ENCODE measurements around the gene STK16.
"Not testable (repeated sequence)": the region's sequence is repeated elsewhere in the genome, so short reads cannot be mapped to it uniquely, and the experiment has no call there.

STK16 gene

DNA sequence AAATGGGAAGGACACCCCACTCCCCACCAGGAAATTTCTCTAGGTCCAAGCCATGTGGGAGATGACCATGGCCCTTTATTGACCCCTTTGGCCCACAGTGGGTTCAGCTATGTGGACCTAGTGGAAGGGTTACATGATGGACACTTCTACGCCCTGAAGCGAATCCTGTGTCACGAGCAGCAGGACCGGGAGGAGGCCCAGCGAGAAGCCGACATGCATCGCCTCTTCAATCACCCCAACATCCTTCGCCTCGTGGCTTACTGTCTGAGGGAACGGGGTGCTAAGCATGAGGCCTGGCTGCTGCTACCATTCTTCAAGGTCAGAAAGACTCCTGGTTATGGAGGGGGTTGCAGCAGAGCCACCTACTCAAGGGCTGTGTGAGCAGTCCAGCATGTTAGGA lies 1.3 kb downstream of the STK16 start:
- DNase-seq: no peak

DNA sequence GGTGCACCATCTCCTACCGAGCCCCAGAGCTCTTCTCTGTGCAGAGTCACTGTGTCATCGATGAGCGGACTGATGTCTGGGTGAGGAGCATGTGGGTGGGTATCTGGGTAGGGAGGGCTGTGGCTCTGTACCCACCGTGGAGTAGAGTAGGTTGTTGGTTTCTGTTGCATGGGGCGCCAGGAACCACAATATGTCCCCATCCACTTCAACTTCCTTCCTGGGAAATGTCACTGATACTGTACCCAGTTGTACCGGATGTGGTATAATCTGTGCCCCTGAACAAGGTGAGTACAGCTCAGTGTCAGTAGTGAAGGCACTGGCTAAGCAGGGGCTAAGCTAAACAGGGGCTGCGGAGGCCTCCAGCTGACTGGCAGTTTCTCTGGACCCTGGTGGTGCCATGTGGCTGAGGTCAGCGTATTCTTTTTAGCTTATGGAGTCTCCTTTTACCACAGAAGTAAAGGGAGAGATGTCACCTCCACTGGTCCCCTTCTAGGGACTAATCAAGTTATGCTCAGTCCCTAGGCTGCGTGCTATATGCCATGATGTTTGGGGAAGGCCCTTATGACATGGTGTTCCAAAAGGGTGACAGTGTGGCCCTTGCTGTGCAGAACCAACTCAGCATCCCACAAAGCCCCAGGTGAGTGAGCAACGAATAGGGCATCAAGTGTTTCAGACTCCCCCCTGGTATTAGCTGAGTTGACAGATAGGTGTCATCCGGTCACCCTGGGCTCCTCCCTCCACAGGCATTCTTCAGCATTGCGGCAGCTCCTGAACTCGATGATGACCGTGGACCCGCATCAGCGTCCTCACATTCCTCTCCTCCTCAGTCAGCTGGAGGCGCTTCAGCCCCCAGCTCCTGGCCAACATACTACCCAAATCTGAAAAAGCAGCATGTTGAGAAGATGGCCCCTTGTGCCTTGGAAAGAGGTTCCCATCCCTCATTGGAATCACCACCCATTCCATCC lies 2.7 kb downstream of the STK16 start:
- no peak for DNase-seq

DNA sequence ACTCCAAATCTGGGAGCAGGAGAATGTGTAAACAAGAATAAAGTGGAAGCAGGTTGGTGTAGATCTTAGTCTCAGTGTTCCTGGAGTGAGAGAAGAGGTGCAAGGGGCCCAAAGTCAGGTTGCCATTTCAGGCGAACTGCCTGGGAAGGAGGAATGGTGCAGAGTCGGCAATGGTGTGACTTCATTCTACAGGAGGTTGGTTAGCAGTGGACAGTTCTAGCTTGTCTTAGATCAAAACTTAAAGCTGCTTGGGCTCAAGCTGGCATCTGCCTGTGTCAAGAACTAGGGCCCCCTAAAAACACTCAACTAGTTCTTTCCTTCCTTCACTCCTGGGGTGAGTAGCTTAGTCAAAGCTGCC lies 3.5 kb downstream of the STK16 start:
- DNase-seq: no peak

DNA sequence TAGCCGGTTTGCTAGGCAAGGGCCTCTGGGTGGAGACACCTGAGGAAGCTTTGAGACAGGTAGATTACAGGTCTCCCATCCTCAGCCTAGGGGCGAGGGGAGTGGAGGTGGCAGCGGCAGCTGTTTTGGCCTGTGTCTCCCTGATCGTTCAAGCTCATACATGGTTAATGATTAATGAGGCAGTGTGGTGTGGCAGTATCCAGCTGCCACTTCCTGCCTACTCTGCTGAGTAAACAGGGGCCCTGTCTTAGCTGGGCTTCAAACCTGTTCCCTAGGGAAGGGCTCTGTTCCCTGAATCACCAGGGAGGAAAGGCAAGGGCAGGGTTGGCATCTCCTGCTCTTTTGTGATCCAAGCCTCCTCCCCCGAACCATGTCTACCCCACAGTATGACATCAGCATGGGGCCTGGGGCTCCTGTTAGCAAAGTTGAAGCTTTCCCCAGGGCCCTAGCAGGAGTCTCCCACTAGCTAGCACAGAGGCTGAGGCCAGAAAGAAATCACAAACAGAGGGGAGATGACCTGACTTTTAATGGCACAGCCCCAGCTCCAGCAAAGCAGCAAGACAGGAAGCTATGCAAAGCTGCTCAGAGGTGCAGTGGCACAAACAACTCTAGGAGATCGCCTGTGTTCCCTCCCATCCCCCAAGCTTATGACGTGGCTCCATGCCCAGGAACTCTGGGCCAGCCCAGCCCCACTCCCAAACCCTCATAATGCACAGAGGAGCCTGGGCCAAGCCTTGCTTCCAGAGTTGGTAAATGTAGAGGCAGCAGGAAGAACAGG lies 4.1 kb downstream of the STK16 start:
- peak; percentile 60 to 85 for DNase-seq

DNA sequence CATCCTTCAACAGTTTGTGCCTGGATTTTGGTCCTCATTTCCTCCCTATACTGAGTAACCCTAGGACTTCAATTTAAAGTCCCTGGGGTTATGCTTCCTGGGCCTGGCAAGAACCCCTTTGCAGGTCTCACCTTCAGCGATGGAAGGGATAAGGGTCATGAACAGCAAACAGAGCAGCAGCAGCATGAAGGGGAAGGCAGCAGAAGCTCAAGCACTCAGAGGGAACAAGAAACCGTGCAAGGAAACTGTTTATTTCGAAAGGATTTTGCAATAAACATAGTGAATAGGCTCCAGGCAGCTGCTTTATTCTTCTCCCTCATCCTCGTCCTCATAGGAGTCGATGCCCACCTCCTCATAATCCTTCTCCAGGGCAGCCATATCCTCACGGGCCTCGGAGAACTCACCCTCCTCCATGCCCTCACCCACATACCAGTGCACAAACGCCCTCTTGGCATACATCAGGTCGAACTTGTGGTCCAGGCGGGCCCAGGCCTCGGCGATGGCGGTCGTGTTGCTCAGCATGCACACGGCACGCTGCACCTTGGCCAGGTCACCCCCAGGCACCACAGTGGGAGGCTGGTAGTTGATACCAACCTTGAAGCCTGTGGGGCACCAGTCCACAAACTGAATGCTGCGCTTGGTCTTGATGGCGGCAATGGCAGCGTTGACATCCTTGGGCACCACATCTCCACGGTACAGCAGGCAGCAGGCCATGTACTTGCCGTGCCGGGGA lies 4.9 kb downstream of the STK16 start:
- DNase-seq: no peak

DNA sequence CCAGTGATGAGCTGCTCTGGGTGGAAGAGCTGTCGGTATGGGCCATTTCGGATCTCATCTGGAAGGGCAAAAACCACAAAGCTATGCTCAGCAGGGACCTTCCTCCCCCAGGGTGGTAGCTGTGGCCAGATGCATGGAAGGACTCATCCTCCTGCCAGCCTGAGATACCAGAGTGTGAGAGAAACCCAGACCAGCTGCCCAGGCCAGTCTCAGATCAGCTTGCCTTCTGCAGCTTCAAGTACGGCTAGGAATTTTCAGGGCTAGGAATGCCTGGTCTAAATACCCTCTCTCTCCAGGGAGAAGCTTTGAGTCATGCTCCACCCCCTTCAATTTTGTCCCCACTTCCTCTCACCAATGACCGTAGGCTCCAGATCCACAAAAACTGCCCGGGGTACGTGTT lies 6.4 kb downstream of the STK16 start:
- no peak for DNase-seq

DNA sequence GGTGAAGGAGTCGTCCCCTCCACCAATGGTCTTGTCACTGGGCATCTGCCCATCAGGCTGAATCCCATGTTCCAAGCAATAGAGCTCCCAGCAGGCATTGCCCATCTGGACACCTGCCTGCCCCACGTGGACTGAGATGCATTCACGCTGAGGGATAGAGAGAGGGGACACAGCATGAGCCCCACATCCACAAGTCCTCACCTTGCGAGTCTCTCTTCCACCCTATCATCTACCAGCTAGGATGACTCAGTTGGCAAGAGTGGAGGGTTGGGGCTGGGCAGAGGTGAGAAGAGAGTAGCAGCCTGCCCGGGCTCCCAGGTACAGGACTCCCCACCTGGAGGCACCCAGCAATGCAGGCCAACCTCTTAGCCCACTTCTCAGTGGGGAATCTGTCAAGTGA lies 6.8 kb downstream of the STK16 start:
- DNase-seq: peak in 1 of 2 experiments; percentile 53

DNA sequence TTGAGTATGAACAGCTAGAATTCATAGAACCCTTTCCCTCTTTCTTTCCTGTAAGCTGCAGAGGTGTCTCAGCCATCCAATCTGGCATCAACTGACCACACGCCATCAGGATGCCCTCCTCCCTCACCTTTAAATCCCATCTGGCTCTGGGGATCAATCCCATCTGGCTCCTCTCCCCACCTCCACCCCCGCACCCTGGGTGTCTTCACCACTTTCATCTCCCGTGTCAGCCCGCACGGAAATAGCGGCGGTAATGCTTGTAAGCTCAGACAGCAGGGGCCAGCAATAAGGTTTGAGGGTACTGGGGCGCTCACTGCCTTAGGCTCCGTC lies 7.3 kb downstream of the STK16 start:
- no peak for DNase-seq

DNA sequence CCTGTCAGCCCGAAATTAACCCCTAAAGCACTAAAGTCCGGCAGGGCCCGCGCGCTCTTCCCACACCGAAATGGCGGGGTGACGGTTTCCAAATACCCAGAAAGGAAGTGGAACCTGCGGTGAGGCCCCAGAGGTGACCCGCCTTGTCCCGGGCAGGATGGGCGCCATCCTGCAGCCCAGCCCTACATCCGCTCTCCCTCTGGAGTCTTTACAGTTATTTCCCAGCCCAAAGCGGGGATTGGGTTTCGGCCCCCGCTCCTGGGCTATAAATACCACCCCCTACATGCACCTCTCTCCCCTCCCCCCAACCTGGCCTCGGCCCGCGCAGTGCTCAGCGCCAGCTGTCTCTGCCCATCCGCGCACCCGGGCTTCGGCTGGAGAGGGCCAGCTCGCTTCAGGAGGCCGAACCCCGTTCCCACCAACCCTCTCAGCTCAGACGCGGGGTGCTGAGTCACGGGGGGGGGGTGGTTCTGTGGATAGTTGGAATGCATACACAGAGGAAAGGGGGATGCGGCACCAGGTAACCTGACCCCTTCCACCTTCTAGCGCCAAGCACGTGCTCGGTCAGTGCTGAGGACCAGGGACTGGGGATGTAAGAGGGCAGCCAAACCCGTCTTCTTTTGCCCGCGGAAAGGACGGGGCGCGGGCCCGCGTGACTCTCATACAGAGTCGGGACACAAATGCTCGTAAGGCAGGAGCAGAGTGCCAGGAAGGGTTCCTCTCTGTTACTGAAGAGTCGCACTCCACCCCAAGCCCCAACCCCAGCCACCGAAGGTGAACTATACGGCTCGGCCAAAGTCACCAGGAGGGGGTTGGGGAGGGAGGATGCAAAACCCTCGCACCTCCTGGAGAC lies 7.8 kb downstream of the STK16 start, which contains the start of gene TUBA4B:
TSS of gene TUBA4B (plus strand) at position 344 of the 853 bp plus-strand sequence. CDS start at position 509, 165 bp downstream.
- peak; percentile 38 to 54 for DNase-seq

DNA sequence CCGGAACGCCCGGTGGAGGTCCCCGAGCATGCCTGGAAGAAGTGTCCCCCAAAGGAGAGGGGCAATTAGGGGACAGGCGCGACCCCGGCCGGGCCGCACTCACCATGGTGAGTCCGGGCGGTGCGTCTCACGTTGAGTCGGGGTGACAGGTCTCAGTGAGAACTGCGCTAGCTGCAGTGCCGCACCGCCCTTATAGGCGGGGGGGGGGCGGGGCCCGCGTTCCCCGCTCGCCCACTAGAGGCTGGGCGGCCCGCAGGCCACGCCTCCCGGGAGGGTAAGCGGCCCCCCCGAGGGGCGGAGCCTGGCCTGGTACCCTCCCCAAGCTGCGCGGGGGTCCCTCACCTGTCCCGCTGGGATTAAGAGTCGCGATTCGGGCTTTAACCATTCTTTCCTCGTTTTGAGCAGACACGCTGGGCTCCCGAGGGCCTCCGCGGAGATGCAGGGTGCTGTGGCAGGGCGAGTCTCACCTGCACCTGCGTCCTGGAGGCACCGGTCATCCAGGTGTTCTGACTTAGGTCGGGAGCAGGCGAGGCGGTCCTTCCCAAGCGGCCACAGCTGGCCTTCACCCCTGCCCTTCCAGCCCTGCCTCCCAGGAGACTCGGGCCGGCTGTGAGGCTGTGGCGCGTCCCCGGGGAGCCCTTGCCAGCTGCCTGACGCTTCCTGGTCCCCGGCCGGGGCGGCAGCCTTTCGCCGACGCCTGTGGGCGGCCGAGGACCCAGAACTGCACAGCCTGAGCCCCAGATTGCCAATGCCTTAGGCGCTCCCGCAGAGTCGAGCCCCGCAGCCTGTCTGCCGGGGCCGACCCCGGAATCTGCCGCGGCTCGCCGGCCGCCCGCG lies 8.7 kb downstream of the STK16 start, which contains the start of gene TUBA4A:
TSS of gene TUBA4A (minus strand) at position 166 of the 837 bp plus-strand sequence. CDS start at position 106, 60 bp downstream.
- DNase-seq: peak; percentile 83 to 87

DNA sequence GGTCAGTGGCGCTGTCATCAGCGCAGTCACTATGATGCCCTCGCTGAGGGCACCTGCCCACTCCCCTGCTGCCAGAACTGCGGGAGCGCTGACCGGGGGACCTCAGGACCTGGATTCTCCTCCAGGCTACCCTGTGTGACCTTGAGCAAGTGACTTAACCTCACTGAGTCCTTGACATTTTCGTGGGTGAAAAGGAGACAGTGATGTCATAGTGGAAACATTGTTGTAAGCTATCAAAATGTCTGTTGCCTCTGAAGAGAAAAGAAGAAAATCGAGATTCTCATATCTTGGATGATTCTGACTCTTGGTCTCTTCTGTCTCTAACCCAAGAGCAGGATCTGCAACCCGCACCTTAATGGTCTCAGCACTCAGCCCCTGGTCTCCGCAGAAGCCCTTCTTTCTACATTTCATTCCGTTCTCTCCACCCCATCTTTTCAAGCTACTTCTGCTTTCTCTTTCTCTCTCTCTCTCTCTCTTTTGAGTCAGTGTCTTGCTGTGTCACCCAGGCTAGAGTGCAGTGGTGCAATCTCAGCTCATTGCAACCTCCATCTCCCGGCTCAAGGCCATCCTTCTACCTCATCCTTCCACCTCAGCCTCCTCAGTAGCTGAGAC lies 9.4 kb downstream of the STK16 start:
- no peak for DNase-seq

DNA sequence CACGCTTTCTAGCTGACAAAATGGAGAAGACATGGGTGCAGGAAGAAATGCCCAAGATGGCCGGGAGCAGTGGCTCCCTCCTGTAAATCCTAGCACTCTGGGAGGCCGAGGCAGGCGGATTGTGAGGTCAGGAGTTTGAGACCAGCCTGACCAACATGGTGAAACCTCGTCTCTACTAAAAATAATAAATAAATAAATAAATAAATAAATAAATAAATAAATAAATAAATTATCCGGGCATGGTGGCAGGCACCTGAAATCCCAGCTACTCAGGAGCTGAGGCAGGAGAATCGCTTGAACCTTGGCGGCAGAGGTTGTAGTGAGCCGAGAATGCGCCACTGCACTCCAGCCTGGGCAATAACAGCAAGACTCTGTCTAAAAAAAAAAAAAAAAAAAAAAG lies 13.7 kb downstream of the STK16 start:
- DNase-seq: not testable (repeated sequence)

DNA sequence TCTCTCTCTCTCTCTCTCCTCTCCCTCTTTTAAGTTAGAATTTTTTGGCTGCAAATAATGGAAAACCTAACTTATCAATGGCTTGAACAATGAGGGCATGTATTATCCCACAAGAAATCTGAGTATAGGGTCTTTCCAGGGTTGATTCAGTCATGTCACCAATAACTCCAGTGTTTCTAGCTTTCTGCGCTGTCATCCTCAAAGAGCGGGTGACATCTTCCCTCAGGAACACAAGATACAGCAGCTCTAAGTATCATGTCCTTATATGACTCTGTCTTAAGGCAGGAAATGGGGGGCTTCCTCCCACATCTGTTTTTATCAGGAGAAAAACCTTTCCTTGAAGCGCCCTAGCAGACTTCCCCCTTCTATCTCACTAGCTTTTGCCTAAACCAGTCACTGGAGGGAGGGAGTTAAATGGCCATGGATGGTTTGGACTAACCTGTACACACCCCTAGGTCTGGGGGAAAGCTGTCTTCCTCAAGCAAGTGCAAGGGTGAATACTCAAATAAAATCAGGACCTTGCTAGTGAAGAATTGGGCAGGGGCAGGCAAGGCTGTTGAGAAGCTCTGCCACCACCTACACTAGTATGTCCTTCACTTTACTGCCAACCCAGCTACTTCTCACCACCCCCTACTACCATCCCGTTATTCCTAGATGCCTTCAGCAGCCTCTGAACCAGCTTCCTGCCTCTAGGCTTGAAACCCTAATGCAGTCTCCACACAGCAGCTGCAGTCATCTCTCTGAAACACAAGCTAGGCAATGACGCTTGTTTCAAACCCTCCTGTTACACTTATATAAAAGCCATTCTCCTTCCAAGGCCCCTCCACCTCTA lies 16.0 kb downstream of the STK16 start:
- DNase-seq: no peak

DNA sequence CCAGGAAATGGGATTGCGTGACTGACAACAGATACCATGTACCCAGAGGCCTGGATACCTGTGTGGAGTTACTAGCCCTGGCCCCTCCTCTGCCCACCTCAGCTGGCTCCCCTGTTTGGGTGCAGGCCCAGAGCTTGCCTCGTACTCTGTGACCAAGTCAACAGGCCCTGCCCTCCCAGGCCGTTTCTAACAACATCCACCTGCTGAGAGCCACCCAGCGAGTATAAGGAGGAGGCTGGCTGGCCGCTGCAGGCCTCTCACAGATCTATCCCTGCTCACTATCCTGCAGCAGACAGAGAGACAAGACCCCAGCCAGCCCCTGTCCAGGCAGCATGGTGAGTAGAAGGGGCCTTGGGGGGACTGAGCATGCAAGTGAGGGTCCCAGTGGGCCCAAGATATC lies 21.0 kb downstream of the STK16 start:
- no peak for DNase-seq

DNA sequence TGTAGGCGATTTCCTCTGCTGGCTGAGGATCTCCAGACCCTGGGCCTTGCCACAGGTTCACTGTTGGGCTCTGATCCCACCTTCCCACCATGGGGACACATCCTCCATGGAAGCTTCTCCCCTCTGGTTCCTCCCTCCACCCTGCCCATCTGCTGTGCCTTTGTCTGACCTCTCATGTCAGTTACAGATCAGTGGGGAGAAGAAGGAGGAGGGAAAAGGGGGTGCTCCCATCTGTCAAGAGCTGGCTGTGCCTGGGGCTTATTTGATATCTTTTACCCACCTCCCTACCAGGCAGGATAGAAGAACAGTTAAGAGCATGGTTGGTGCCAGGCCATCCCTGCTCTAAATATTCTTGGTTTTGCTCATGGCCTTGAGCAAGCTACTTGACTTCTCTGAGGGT lies 21.6 kb downstream of the STK16 start:
- DNase-seq: no peak

DNA sequence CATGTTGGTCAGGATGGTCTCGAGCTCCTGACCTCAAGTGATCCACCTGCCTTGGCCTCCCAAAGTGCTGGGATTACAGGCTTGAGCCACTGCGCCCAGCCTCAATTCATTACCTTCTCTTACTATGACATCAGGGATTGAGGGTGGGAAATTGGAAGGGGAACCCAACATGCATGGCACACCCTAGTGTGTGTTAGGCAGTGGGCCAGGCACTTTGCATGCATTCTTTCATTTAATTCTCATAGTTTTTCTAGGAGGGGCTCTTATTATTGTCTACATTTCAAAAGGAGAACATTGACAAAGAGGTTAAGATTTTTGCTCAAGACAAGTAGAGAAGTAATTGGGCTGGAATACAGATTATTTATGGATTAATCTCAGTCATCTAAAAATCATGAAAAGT lies 23.0 kb downstream of the STK16 start:
- no peak for DNase-seq

DNA sequence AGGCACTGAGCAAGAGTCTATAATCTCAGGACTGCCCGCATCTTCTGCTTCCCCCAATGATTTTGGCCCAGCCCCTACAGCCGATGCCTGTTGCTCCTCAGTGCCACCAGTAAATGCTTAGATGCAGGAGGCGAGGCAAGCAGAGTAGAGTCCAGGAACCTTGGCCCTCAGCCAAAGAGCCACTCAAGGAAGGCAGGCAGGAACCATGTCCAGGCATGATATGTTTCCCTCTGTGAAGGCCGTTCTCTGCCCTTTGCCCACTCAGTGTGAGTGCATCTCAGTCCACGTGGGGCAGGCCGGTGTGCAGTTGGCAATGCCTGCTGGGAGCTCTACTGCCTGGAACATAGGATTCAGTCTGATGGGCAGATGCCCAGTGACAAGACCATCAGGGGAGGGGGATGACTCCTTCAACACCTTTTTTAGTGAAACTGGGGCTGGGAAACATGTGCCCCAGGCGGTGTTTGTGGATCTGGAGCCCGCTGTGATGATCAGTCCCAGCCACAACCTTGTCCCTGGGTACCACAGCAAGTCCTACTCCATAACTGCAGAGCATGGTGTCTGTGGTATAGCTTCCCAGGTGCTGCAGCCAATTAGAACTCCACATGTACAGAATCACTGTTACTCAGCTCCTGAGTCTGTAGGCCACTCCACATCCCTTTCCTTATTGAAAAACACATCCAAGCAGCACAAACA lies 24.2 kb downstream of the STK16 start:
- no peak for DNase-seq

DNA sequence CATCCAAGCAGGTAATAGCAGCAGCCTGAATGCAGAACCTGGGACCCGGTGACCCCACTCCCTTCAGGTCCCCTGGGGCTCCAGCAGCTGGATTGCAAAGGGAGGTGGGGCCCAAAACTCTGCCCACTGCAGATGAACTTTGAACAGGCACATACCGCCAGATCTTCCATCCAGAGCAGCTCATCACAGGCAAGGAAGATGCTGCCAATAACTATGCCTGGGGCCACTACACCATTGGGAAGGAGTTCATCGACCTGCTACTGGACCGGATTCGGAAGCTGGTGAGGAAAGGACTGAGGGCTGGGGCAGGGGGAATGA lies 24.7 kb downstream of the STK16 start:
- DNase-seq: no peak

DNA sequence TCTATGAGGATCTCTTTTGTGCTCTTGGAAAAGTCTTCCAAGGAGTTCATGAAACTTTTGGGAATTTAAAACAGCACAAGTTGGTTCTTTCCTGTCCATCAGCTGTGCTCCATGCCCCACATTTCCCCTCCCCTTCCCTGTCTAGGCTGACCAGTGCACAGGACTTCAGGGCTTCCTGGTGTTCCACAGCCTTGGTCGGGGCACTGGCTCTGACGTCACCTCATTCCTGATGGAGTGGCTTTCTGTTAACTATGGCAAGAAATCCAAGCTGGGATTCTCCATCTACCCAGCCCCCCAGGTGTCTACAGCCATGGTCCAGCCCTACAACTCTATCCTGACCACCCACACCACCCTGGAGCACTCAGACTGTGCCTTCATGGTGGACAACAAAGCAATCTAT lies 25.7 kb downstream of the STK16 start:
- DNase-seq: no peak

Data from NCI-H2081 (cell line).